Colonic mucosa (tissue), 4 donors: ENCODE data around the gene GNAT1. TPM values are rescaled to one million over a fixed set of nuclear protein-coding genes. Genes with fewer than 3 reads are reported as not detected.
"Not testable (repeated sequence)": the region's sequence is repeated elsewhere in the genome, so short reads cannot be mapped to it uniquely, and the experiment has no call there.

ENCODE experiments used
- DNase-seq: peaks from one replicate; pipeline ENCODE4 v3.0.0-alpha.2; 2020
- H3K27ac ChIP-seq: fragments of 200-600 bp; one replicate; pipeline ENCODE4 v1.8.0; 2021
- H3K27me3 ChIP-seq: fragments of 200-600 bp; one replicate; pipeline ENCODE4 v1.8.0; 2021
- H3K36me3 ChIP-seq: fragments of 200-600 bp; one replicate; pipeline ENCODE4 v1.8.0; 2021
- H3K4me1 ChIP-seq: fragments of 200-600 bp; one replicate; pipeline ENCODE4 v1.8.0; 2021; ENCODE audit warnings: mild to moderate bottlenecking
- H3K4me3 ChIP-seq: fragments of 200-600 bp; one replicate; pipeline ENCODE4 v1.8.0; 2021
- H3K9ac ChIP-seq, 2 donors: one replicate each; pipeline ENCODE4 v1.7.0; 2013; ENCODE audit warnings: control low read depth in 2 of 2, low read depth in 2 of 2, low read length in 2 of 2
- H3K9me3 ChIP-seq: fragments of 200-600 bp; one replicate; pipeline ENCODE4 v1.8.0; 2021
- intact Hi-C: fragments of 100-400 bp; cut with DNase I; formaldehyde crosslinking; loops from one replicate; pipeline ENCODE4 v1.14.1; 2022
- total RNA-seq, 2 donors: library from RNA; stranded (reverse); fragmentation: NEBNext Ultra II Directional in 1 of 2; extraction: Animal tissue kit (Norgen Biotek cat#: 25700) in 1 of 2; gene quantifications; one replicate each; pipeline ENCODE4 v1.2.1, GENCODE V29; 2021
- TF ChIP-seq, protein P1 (sequence below): fragments of 200-600 bp; IDR thresholded peaks from one replicate; pipeline ENCODE4 v1.8.0; 2022; ENCODE audit warnings: antibody characterized with exemption, mild to moderate bottlenecking
- donor health status: healthy.
- donor health status: DM: no; HTN: no; CAD: no.
- donor health status: DM: no; HTN: no; CAD: no.

GNAT1 gene
- total RNA-seq, 2 donors from 2014 or later = not detected

DNA sequence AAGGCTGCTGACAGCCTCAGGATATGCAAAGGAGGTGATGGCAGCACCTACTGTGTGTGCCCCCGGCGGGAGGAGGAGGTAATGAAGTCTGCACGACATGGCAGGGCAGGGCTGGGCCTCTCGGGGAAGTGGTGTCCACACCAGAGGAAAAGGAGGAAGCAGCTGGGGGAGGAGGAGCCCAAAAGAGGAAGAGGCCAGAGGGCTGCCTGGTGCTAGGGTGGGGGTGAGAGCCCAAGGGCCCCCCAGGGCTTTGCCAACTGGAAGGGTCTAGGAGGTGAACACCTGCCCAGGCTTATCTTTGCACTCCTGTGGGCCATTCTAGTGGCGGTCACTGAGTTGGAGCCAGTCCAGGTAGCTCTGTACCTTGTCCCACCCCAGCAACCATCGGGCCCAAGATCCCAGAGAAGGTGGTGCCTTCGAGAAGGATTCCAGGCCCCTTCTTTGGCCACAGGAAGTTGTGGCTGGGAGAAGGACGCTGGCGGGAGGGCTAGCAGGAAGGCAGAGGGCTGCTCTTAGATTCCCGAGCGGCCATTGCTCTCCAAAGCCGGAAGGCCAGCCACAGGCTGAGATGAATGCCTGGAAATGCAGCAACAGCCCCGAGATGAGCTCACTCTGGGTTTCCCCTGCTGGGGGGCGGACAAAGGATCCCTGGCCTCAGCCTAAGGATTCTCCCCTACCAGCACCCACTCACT lies 51.6 kb downstream of the GNAT1 start:
- H3K4me3 ChIP-seq = no peak overlapping the region
- H3K4me1 ChIP-seq = peaks cover 33% of the 10 kb centered on the region
- no peaks in the 10 kb centered on the region for H3K36me3 ChIP-seq
- intact Hi-C loops = no loop called here
- TF ChIP-seq, protein P1, sequence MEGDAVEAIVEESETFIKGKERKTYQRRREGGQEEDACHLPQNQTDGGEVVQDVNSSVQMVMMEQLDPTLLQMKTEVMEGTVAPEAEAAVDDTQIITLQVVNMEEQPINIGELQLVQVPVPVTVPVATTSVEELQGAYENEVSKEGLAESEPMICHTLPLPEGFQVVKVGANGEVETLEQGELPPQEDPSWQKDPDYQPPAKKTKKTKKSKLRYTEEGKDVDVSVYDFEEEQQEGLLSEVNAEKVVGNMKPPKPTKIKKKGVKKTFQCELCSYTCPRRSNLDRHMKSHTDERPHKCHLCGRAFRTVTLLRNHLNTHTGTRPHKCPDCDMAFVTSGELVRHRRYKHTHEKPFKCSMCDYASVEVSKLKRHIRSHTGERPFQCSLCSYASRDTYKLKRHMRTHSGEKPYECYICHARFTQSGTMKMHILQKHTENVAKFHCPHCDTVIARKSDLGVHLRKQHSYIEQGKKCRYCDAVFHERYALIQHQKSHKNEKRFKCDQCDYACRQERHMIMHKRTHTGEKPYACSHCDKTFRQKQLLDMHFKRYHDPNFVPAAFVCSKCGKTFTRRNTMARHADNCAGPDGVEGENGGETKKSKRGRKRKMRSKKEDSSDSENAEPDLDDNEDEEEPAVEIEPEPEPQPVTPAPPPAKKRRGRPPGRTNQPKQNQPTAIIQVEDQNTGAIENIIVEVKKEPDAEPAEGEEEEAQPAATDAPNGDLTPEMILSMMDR = no peak
- H3K9me3 ChIP-seq = no peaks in the 10 kb centered on the region
- peak overlapping the region; percentile 52 for H3K27ac ChIP-seq
- peak overlapping the region; percentile 1 to 15 for H3K9ac ChIP-seq
- no peaks in the 10 kb centered on the region for H3K27me3 ChIP-seq
- DNase-seq = peak; percentile 65

DNA sequence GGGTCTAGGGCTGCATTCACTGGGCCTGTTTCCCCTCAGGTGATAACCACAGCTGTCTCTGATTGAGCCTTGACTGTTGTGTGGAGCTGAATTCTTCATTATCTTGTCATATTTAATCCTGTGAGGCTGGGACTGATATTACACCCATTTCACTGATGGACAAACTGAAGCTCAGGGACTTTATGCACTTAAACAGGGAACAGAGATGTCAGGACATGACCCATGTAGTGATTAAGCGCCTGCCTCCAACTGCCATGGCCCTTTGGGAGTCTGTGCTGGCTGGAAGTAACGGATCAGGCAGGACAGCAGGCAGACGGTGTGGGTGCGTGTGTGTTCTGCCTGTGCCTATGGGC lies 52.1 kb downstream of the GNAT1 start:
- Histone ChIP-seq H3K4me3 (no peak overlapping the region), H3K9ac (peak overlapping the region in 1 of 2 donors; percentile 1), H3K36me3 (no peaks in the 10 kb centered on the region), H3K27ac (peak overlapping the region; percentile 52), H3K9me3 (no peaks in the 10 kb centered on the region), H3K27me3 (no peaks in the 10 kb centered on the region), H3K4me1 (peaks cover 29% of the 10 kb centered on the region)
- TF ChIP-seq, protein P1 = no peak
- intact Hi-C loops = no loop called here
- DNase-seq = no peak

DNA sequence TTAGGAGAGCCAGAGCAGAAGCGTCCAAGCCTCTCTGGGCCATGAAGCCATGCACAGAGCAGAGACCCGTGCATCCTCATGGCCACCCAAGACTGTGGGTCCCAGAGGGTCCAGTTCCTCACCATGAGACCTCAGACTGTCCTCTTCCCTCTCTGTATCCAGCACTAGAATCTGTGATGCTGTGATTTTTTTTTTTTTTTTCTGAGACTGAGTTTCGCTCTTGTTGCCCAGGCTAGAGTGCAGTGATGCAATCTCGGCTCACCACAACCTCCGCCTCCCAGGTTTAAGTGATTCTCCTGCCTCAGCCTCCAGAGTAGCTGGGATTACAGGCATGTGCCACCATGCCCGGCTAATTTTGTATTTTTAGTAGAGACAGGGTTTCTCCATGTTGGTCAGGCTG lies 53.4 kb downstream of the GNAT1 start:
- H3K36me3 ChIP-seq, intact Hi-C loops, DNase-seq, H3K9me3 ChIP-seq, H3K27ac ChIP-seq, H3K4me3 ChIP-seq, H3K27me3 ChIP-seq: not testable (repeated sequence)
- peaks cover 20% of the 10 kb centered on the region for H3K4me1 ChIP-seq
- H3K9ac ChIP-seq = peak overlapping the region in 1 of 2 donors; percentile 54

DNA sequence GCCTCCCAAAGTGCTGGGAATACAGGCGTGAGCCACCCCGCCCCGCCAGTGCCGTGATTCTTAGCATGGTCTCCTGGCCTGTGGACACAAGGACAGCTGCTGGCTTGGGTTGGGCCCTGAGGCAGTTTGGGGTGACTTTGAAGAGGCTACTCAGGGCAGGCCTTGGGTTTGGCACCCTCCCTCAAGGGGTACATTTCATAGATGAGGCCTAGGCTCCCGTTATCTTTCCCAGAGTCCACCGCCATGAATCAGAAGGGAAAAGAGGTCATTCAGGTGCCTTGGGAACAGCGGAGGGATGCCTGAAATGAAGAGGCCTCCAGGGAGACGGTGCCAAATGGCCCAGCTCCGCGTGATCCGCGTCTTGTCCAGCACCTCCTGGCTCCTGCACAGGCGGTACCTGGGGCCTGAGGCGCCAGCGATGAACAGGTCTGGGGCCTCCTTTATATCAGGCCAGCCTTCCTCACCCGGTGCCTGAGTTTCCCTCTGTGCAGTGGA lies 53.9 kb downstream of the GNAT1 start:
- intact Hi-C loops = no loop called here
- TF ChIP-seq, protein P1 = no peak
- H3K4me1 ChIP-seq = peaks cover 15% of the 10 kb centered on the region

DNA sequence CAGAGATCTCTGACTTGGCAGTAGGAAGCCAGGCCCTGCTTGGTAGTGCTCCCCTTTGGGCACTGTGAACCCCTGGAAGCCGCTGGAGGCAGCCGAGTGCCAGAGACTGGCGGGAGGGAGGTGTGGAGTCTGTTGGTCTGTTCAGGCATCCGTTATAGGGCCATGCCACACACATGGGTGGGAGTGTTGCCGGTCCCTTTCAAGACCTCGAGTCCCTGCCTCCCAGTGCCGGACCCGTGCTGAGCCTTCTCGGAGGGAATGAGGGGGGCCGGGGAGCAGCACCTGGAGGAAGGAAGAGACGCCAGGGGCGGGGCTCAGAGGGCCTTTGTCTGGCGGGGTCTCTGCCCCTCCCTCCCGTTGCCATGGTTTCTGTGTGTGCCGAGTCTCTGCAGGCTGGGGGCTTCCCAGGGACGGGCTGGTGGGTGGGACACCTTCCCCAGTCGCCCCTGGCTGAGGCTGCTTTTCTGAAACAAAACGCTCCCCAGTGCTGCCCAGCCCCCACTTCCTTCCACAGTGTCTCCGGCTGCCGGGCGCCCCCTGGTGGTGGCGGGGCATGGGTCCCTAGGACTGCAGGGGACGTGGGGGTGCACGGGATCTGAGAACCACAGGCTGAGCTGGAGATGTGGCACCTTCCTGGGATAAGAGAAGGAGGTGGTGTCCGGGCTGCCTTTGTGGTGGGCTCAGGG lies 54.6 kb downstream of the GNAT1 start:
- Histone ChIP-seq H3K4me3 (peak overlapping the region; percentile 43), H3K27me3 (no peaks in the 10 kb centered on the region), H3K36me3 (no peaks in the 10 kb centered on the region), H3K27ac (peak overlapping the region; percentile 69), H3K9ac (peak overlapping the region; percentile 48 to 74), H3K4me1 (peaks cover 14% of the 10 kb centered on the region), H3K9me3 (no peaks in the 10 kb centered on the region)
- intact Hi-C loops = loop anchor here (1.0 kb wide), 1 partner anchor 20 kb away; no protein-coding TSS in a partner anchor
- TF ChIP-seq, protein P1 = peak; percentile 98
- peak; percentile 96 for DNase-seq

More for the DNA sequence above, 53.9 kb downstream of the GNAT1 start:
- Histone ChIP-seq H3K36me3 (no peaks in the 10 kb centered on the region), H3K27me3 (no peaks in the 10 kb centered on the region), H3K9me3 (no peaks in the 10 kb centered on the region), H3K9ac (peak overlapping the region; percentile 48 to 74), H3K27ac (peak overlapping the region; percentile 69), H3K4me3 (peak overlapping the region; percentile 43)
- no peak for DNase-seq
